GM18873 (cell line): ENCODE measurements around the gene BIN1.
"Not testable (repeated sequence)": the region's sequence is repeated elsewhere in the genome, so short reads cannot be mapped to it uniquely, and the experiment has no call there.

Source experiments
- ATAC-seq: cut with Tn5 transposase; IDR thresholded peaks from one replicate; pipeline ENCODE4 v1.9.1; 2021; ENCODE audit warnings: mild to moderate bottlenecking, moderate library complexity, moderate number of reproducible peaks; ENCODE audit not compliant: unreplicated experiment, low FRiP score

The BIN1 gene

DNA sequence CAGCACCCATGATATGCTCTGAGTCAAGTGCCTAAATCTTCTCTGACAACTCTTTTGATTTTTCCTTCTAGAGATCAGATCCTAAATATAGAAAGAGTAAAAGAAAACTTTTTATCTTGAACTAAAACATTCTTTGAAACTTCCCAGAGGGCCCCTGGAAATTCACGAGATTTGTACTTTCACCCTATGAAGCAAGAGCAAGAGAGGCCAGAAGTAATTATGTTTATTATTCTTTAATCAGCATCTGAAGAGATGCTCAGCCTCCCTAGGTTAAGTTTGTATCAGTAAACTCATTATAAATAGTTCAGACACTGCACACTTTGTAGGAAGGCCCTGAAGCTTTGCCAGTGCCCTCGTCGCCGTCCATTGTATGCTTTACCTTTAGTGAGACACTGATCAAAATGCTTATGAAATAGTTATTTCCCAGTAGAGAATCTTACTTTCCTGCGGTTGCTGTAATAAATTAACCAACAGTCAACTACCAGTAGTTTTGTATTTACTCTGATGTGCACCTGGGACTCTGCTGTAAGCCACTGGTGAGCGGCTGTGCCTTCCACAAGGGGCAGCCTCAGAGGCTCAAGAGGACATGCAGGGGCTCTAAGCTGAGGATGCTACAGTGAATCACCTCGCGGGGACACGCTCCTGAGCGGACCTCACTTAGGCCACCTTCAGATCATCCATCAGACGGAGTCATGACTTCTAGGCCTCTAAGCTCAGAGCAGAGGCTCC is 71.9 kb downstream of the BIN1 start:
- ATAC-seq: peak; percentile 75

DNA sequence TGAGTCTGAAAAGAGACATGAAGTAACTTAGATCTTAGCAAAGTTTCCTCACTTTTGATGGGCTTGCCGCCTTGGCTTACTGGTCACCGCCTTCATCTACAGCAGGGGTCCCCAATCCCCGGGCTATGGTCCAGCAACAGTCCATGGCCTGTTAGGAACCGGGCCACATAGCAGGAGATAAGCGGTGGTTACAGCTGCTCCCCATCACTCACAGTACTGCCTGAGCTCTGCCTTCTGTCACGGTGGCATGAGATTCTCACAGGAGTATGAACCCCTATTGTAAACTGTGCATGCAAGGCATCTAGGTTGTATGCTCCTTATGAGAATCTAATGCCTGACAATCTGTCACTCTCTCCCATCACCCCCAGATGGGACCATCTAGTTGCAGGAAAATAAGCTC is 72.9 kb downstream of the BIN1 start:
- no peak for ATAC-seq

DNA sequence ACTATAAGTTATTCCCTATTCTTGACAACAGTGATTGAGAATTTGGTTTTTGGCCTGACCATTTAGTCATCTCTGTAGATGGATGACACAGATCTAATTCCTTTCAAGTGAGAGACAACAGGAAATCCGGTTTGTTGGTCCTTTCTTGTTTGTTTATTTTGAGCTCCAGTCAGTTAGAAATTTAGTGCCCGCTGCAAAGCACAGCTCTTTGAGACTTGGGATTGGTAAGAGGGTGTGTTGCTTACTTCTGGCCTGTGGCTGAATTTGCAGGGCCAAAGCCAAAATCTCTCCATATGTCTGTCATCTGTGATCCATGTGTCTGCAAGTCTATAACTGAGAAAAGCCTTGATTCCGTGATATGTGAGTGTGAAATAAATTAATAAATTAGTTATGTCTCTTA is 74.3 kb downstream of the BIN1 start:
- no peak for ATAC-seq

DNA sequence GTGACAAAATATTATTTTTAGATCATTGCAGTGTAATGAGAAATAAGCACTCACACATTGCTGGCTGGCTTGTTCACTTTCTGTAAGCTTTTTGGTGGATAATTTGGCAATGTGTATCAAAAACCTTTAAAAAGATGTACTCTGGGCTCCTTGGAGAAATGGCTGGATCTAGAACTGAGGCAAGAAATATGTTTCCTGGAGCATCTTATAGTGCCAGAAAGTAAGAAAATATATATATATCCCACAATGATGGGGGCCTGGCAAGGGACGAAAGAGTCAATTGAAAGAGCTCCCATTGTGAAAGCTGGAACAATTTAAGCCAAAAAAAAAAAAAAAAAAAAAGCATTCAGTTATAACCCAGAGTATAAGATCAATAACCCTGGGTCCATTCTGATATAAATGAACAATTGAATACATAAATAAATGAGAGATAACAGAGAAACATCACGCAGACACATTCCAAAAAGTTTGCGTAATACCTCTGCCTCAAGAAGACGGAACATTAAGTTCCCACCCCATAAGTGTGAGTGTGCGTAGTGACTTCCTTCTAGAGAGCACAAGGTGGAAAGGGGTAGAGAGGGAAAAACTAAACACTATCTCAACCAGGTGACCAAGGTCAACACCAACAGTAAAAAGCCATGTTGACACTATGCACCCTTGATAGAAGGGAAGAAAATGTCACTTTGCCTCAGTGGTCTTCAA is 77.5 kb downstream of the BIN1 start:
- no peak for ATAC-seq

DNA sequence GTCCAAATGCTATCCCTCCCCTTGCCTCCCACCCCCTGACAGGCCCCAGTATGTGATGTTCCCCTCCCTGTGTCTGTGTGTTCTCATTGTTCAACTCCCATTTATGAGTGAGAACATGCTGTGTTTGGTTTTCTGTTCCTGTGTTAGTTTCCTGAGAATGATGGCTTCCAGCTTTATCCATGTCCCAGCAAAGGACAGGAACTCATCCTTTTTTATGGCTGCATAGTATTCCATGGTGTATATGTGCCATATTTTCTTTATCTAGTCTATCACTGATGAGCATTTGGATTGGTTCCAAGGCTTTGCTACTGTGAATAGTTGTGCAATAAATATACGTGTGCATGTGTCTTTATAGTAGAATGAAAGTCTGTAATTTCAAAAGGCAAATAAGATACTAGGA is 78.2 kb downstream of the BIN1 start:
- not testable (repeated sequence) for ATAC-seq

DNA sequence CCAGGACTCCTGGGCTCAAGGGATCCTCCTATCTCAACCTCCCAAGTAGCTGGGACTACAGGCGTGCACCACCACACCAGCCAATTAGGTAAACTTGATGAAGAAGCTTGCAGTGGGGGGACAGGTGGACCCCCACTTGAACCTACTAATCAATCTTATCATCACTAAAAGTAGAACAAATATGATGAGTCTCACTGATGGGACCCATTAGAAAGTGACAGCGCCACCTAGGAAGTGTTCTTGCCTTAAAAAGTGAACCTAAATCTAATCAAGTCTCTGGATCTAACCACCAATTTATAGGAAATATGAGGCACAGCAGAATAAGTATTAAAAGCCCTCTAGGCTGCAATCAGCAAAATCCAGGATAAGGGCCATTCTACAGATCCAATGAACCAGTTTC is 79.2 kb downstream of the BIN1 start:
- no peak for ATAC-seq

DNA sequence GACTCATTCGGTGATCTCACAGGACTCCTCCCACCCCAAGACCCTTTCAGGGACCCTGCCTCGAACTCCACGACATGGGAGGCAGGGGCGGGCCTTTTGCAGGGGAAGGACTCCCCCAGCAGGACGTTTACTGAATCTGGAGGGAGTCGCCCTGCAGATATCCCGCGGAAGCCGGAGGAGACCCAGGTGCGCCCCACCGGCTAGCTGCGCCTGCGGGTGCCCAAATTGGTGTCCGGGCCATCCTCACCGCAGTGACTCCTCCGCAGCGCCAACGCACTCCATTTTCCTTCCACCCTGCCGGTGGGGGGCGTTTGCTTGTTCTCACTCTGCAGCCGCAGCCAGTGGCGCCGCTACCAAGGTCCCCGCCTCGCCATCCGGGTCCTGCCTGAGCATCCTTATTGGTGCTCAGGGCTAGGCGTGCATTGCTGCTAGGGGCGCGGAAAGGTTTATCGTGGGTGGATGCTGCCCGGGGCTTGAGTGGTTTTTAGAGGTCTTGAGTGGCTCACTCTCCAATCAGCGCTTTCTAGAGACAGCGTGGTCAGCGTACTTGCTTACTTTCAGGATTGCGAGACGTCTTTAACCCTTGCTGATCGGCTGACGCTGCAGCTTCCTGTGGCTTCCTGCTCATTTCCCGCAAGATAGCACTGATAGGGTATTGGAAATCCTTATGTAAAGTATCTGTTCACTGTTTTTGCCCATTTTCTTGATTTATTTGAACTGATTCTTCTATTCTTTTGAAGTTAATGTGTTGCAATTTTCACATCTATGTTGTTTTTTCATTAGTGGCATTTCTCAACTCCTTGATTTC is 81.4 kb downstream of the BIN1 start:
- ATAC-seq: peak; percentile 97

DNA sequence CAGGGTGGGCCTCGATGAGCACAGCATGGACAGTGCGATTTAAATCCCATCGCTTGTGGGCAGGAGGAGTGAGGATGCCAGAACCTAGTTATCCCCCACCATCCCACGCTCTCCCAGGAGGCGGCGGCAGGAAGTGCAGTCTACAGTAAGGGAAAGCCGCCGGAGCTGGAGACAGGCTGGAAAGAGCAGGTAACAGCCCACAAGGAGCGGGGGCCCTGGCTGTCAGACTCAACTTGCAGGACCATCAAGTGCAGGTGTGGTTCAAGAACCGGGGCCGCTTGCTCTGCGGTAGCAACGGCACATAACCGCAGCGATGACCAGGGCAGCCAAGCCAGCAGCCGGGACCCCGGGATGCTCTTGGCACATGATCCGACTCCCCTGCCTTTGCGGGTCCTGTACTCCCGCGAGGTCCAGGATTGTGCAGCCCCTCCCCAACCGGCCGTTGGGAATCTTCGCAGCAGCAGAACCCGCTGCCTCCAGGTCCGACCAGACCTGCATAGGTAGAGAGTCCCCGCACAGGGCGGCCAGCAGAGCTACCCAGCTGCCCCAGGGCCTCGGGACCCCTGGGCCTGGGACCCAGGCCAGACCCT is 82.1 kb downstream of the BIN1 start:
- ATAC-seq: no peak

DNA sequence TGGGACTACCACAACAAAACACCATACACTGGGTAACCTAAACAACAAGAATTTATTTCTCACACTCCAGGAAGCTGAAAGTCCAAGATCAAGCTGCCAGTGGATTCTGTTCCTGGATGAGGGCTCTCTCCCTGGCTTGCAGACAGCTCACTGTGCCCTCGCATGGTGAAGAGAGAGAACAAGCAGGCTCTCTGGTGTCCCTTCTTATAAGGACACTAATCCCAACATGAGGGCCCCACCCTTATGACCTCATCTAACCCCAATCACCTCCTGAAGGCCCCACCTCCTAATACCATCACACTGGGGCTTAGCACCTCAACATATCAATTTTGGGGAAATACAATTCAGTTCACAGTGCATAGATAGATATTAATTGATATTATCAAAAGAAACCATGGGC is 83.5 kb downstream of the BIN1 start:
- ATAC-seq: no peak

DNA sequence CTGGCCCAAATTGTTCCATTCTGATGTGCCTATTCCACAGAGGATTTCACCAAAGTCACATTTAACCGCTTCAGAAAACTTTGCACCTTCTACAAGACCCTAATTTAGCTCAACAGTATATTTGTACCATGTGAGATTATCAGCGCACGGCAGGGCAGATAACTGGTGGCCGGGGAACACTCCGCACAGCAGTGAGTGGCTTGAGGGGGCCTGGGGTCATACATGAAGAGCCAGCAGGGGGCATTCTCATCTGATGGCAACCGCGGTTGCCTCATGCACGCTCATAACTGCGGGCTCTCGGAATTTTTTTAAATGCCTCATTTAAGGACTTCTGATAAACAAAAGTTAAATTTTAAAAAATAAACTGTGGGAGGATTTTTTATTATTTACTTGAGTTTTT is 84.1 kb downstream of the BIN1 start:
- no peak for ATAC-seq

DNA sequence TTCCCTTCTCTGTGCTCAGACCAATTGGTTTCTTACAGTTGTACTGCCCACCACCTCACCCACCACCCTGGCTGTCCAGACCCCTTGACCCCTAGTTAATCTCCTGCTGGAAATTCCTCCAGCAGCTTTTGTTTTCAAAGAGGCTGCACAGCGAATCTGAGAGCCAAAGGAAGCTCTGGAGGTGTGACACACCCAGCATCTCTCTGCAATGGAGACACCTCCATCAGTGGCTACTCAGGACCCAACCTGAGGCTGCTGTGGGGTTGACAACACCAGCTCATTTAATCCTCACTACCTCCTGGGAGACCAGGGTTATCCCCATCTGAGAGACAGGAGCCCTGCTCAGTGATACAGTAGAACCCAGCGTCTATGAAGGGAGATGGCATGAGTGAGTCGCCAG is 86.4 kb downstream of the BIN1 start:
- ATAC-seq: no peak

DNA sequence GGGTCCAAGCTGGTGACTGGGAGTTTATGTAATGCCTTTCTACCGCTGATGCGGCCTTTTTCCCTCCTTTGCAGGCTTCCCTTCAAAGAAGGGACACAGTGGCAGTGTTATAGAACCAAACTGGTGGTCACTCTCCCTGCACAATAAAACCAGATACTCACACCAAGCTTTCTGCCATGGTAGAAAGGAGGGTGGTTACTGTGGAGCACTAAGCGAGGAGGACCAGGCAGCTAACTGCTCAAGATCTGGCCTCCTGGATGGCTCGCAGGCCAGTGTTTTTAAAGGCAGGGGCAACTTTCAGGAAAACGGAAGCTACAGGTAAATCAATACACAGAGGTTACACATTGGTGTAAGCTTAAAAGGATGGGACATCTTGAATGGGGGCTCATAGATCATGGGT is 89.4 kb downstream of the BIN1 start:
- no peak for ATAC-seq

DNA sequence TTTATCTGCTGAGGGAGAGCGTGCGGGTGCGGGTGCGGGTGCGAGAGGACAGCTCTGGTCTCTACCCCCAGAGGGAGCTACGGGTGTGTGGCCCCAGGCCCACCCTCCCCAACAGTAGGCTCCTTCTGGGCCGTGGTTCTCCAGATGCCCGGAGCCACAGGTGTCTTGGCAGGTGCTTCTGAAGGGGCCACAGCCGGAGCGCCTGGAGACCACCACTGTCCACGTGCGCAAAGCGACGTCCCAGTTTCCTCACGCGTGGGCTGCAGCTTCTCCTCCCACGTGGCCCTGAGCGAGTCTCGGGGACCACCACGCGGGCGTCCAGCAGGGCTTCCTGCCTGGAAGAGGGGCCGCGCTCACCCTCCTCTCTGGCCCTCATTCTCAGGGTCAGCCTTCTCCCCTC is 90.6 kb downstream of the BIN1 start:
- no peak for ATAC-seq

DNA sequence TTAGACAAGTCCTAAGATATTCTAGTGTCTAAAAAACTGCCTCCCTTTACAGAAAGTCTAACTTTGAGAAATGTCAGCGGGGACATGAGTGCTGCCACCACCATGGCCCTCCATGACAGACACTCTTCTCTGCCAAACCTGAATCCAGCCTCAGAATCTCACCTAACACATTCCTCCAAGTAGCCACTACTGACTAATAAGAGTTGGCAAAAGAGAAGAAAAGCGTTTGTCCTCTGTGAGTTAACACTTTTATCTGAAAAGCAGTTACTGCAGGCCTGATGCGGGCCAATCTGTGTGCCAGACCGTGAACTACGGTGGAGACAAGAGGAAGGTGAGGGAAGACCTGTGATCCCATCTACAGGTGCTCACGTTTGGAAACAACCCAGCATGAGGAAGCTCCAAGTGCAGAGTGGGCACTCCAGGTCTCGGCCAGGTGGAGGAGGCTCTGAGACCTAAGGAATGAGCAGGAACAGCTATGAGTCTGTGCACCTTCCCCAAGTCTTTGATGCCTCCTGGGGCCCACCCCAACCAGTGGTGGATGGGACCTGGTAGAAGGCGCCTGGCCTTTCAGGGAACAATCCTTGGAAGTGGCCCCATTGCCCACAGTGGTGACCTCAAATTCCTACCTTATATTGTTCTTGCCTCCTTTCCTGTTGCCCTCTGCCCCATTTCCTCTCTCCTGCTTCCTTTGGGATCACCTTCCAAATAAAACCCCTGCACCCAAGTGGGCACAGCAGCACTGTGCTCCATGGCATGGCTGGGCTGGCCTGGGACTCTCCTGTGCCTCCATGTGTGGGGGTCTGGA is 91.6 kb downstream of the BIN1 start:
- no peak for ATAC-seq

DNA sequence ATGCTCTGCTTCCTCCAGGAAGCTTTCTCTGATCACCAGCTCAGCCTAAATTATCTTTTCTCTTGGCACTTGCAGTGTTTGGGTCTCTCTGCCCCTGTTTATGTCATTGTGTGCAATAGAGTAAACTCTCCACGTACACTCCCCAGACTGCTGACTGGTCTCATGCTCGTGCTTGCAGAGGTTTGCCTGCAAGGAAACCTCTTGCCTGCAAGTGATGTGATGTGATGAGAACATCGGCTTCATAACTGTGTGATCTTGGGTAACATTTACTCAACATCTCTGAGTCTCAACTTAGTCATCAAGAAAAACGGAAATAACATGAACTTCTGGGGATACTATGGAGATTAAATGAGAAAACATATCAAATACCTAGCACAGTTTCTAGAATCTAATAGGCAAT is 92.3 kb downstream of the BIN1 start:
- no peak for ATAC-seq

DNA sequence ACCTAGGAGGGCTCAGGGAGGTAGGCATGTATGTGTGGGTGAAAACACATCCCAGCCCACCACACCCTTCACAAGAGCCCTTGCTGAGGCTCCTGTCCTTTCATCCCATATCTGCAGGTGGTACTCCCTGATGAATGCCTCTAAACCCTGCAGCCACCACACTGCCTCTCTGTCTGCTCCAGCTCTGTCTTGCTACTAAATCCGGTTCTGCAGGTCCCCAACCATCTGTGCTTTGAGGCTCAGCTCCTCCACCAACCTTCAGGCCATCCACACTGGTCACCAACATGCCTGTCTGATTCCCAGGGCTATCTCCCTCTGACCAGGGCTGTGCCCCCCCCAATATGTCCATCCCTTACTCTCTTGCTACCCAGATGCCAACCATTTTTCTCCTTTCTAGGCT is 92.7 kb downstream of the BIN1 start:
- no peak for ATAC-seq

DNA sequence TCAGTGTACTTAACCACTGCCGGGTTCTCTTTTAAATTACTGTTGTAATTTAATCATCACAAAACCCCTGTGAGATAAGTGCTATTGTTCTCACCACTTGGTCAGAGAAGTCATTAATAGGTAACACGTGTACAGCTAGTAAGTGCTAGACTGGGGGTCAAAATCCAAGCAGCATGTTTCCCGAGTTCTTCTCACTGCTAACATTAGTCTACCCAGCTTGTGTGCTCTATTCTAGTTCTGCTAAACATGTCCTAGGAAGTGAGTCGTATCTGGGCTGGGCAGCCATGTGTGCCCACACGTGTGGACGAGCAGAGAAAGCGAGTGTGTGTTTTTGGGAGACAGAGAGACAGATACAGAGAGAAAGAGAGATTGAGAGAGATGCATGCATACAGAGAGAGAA is 94.1 kb downstream of the BIN1 start:
- ATAC-seq: no peak

DNA sequence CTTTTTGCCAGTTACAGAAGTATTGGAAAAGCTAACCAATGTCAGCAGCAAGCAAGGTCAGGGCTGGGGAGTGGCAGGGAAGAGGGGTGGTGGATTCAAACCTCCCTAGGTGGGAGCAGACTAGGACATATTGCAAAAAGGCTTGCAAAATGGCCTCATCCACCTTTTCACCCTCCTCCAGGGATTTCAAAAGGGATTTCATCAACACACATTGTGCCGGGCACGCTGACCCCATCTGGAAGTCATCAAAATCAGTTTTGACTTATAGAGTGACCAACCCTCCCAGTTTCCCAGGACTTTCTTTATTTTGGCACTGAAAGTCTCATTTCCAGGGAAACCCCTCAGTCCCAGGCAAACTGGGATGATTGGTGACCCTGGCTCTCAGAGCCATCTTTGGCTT is 94.7 kb downstream of the BIN1 start:
- no peak for ATAC-seq

DNA sequence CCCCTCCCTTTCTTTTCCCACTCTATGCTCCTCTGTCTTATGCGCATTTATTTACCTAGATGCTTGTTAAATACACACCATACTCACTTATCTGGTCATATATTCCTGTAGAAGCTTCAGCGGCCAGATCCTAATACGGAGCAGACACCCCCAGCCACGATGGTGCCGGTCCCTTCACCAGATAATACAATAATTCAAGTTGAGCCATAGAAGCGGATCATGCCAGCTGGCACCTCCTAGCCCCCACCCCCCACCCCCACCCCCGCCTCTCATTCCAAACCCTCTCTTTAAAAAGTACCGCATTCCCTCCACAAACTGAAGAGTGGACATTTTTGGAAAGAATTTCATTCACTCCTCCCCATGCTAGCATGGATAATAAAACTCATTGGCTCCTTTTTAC is 95.2 kb downstream of the BIN1 start:
- no peak for ATAC-seq

DNA sequence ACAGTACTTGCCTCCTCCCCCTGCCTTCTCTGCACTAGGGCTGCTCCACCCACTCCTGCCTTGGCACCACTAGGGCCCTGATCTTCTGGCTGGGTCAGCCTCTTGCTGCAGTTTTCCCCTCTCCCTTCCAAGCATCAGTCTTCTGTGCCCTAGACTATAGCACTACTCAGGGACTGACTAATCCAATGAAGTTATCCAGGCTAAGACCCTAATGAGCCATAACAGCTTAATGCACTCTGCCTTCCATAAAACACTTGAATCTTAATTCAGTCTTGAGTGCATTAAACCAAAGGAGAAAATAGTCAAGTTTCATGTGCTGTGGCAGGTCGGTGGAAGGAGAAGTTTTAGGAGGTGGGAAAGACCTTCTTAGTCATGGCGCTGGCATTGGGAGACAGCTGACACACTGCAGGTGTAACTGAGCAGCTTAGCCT is 95.7 kb downstream of the BIN1 start:
- no peak for ATAC-seq
